ENCODE results near the gene STX4.

The STX4 gene

DNA sequence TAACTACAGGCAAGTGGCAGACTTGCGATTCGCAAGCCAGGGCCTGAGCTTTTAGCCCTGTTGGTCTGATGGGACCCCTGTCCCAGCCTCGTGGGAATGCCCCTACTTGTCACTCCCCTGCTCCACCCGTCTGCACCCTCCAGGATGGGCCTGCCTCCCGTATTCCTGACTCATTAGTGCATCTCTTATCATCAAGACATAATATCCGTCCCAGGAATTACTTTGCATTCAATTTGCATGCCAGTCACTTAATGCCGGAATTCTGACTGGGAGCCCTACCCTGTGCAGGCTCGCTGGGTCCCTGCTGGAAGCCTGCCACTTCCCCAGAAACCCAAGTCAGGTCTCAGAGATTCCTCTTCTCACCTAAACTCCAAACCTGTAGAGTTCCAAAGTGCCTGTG, 52.1 kb downstream of the STX4 start:
- no peak for DNase-seq

DNA sequence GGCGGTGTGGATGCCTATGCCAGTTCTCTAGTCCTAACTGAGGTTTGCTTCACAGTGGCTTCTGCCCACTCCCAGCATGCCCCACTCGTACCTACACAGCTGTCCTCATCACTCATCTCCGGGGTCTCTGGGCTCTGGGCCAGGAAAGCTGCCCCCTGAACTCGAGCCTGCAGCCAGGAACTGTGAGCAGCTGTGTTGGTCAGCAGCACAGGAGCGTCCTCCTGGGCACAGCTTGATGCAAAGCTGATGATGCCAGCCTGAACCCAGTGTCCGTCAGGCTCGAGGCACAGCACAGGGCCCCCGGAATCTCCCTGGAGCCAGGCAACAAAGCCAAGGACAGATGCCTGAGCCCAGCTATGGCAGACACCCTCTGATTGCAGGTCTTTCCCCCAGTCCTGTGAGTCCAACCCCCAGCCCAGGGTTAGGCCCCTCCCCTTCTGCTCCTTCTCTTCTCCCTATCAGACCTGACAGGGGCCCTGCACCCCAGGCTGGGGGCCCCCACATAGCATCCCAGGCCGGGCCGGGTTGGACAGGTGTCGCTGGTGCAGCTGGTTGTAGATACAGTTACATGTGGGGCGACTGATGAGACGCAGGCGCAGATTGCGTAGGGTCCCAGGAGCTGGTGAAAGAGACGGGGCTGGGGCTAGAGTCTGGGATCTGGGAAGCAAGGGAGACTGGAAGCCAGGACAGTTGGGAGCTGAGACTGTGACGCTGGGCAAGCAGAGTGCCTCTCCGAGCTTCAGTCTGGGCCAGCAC, 52.7 kb downstream of the STX4 start:
- DNase-seq = no peak

DNA sequence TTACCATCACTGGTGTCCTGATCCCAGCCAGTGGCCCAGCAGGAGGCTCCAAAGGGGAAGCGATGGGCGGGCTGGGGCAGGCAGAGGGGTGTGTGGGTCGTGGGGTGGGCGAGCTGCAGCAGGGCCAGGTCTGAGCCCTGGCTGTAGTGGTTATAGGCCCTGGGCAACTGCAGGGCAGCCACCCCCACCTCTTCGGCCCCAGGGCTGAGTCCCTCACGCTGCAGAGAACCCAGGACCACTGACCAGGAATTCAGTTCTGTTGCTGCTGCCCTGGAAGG, 53.2 kb downstream of the STX4 start:
- no peak for DNase-seq

DNA sequence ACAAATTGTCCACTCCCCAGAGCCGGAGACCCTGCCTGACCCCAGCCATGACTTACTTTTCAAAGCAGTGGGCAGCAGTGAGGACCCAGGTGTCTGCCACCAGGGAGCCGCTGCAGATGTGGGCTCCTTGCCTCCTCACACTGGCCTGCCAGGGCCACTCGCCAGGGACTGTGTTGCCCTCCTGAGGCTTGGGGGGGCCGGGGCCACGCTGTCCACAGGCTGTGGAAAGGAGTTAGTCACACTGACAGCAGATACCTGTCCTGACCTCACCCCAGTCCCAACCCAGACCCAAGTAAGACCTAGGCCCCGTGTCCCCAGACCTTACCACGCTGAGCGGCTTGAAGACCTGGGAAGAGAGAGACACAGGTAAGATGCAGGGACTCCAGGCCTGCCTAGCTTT, 54.1 kb downstream of the STX4 start:
- no peak for DNase-seq

DNA sequence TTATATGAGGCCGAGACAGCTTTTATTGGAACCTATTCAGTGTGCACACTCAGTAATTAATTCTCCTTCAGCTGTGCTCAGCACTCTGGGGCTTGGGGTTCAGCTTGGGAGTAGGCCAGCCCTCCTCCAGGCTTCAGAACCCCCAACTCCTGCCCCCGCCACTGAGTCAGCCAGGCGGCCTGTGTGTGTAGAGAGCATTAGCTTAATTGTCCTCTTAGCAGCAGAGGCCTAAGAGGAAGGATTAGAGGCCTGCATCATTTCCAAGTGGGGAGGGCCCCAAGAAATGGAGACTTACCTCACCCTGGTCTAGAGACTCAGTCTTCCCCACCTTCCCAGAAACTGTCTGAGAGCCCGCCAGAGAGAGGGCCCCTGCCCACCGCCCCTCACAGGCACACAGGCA, 54.6 kb downstream of the STX4 start:
- DNase-seq = no peak

DNA sequence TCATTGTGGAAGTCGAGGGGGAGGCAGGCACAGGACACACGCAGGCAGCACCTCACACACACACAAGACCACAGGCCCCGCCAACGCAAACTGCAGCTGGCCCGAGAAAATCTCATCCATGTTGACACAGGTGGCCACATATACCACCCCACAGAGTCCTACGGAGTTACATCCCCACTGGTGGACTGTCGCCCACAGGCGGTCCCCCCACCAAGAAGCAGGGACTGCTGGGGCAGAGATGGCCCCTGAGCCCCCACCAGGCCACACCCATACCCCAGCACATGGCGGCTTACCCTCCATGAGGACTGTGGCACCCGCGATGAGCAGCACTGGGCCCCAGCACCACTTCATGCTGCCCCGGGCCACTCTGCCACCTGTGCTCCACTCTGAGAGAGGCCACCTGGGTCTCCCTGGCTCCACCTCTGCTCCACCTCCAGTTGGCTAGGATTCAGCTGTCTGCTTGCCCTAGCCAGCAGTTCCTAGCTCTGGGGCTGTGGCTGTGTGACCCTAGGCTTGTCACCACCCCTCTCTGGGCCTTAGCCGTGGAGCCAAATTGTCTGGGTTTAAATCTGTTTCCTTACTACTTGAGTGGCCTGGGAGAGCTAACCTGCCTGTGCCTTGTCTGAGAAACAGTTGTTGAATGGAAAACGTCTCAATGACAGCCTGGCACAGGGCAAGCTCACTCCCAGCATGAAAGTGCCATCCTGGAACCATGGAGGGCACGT, 55.3 kb downstream of the STX4 start, which contains the start of gene PRSS53:
Gene PRSS53 (minus strand): TSS at position 485 of the 725 bp plus-strand sequence. CDS start 134 bp downstream, at position 351.
- no peak for DNase-seq

DNA sequence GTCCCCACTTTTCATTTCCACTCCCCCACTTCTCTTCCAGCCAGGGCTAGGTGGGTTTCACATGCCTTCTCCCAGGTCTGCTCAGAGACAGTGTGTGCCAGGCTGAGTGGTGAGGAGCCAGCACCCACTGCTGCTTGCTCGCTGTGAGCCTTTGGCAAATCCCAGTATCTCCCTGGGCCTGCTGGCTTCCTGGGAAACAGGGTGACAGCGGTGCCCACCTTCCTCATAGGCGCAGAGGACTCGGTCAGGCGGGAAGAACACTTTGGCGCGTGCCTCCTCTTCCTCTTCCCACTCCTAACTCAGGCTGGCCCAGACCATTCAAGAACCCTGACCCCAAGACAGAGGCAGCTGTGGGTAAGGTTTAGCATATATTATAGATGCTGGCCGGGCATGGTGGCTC, 55.8 kb downstream of the STX4 start:
- no peak for DNase-seq
